C4-2B (cell line): ENCODE results near the gene RALGPS2.

Experiments used
- CTCF ChIP-seq: fragments of 450-650 bp; conservative IDR thresholded peaks from 2 replicates; pipeline ENCODE4 v1.5.1; 2017; ENCODE audit warnings: mild to moderate bottlenecking
- ZFX ChIP-seq: fragments of 450-650 bp; IDR thresholded peaks from 2 replicates; pipeline ENCODE4 v1.6.1; 2017

GRCh38 chr1:178781533-178782330 lies 56.7 kb downstream of the RALGPS2 start:
- no peak for TF ChIP-seq CTCF
- TF ChIP-seq ZFX = no peak
